ENCODE measurements around the gene GPRIN3. TPM values are rescaled to one million over a fixed set of nuclear protein-coding genes. Genes with fewer than 3 reads are reported as not detected.

GPRIN3 gene
- total RNA-seq, 1 donor from 2014 or later, result 6.1 TPM

DNA sequence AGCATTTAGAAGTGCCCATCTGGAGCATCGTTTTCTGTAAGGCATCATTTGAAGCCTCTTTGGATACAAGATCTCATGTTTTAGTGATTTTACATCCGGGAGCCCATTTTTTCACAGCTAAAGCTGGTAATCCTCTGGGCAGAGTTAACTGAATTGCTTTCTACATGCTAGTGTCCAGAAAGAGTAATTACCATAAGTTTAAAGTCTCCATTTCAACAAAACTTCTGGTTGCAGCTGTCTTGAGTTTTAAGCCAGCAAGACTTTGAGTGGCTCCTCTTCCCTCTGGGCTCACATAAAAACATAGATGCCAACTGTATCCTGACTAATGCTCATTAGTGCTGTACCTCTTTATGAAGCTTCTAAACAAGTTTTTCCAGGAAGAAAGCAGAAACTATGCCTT is 65.4 kb downstream of the GPRIN3 start:
- intact Hi-C loops (cut with DNase I), result no loop called here
- no peak overlapping the region for H3K27ac ChIP-seq
- H3K4me1 ChIP-seq, result peaks cover 6% of the 10 kb centered on the region
- H3K9me3 ChIP-seq, result no peaks in the 10 kb centered on the region
- no peak for DNase-seq (ENCODE audit: extremely low spot score in 2 of 2)
- TF ChIP-seq, protein P1, sequence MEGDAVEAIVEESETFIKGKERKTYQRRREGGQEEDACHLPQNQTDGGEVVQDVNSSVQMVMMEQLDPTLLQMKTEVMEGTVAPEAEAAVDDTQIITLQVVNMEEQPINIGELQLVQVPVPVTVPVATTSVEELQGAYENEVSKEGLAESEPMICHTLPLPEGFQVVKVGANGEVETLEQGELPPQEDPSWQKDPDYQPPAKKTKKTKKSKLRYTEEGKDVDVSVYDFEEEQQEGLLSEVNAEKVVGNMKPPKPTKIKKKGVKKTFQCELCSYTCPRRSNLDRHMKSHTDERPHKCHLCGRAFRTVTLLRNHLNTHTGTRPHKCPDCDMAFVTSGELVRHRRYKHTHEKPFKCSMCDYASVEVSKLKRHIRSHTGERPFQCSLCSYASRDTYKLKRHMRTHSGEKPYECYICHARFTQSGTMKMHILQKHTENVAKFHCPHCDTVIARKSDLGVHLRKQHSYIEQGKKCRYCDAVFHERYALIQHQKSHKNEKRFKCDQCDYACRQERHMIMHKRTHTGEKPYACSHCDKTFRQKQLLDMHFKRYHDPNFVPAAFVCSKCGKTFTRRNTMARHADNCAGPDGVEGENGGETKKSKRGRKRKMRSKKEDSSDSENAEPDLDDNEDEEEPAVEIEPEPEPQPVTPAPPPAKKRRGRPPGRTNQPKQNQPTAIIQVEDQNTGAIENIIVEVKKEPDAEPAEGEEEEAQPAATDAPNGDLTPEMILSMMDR (IDR thresholded peaks at IDR 0.05), result no peak
- TF ChIP-seq POLR2A (IDR thresholded peaks at IDR 0.05), result no peak
- TF ChIP-seq POLR2AphosphoS5 (IDR thresholded peaks at IDR 0.05; ENCODE audit: insufficient read depth in 1 of 2, low read depth in 1 of 2), result no peak
- H3K36me3 ChIP-seq, result no peaks in the 10 kb centered on the region
- no peak overlapping the region for H3K4me3 ChIP-seq
- H3K27me3 ChIP-seq, result no peaks in the 10 kb centered on the region

DNA sequence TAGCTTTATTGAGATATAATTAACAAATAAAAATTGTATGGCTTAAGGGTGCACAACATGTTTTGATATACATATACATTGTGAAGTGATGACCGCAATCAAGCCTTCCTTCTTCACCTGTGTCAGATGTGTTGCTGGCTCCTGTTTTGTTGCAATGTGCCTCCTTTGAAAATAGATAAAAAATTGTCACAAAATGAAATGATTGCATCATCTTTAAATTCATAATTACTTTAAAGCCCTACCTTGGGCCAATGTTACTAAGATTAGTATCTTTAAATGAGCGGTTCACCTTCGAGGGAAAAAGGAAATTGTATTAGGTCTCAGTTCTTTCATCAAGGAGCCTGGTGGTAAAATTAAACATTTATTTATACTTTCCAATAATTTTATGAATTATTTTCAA is 77.3 kb downstream of the GPRIN3 start:
- no peaks in the 10 kb centered on the region for H3K9me3 ChIP-seq
- no peaks in the 10 kb centered on the region for H3K36me3 ChIP-seq
- no peak overlapping the region for H3K27ac ChIP-seq
- no peaks in the 10 kb centered on the region for H3K27me3 ChIP-seq
- H3K4me1 ChIP-seq, result no peaks in the 10 kb centered on the region
- TF ChIP-seq POLR2AphosphoS5 (IDR thresholded peaks at IDR 0.05; ENCODE audit: insufficient read depth in 1 of 2, low read depth in 1 of 2), result no peak
- TF ChIP-seq, protein P1 (IDR thresholded peaks at IDR 0.05), result no peak
- DNase-seq (ENCODE audit: extremely low spot score in 2 of 2), result no peak
- intact Hi-C loops (cut with DNase I), result no loop called here
- H3K4me3 ChIP-seq, result no peak overlapping the region

DNA sequence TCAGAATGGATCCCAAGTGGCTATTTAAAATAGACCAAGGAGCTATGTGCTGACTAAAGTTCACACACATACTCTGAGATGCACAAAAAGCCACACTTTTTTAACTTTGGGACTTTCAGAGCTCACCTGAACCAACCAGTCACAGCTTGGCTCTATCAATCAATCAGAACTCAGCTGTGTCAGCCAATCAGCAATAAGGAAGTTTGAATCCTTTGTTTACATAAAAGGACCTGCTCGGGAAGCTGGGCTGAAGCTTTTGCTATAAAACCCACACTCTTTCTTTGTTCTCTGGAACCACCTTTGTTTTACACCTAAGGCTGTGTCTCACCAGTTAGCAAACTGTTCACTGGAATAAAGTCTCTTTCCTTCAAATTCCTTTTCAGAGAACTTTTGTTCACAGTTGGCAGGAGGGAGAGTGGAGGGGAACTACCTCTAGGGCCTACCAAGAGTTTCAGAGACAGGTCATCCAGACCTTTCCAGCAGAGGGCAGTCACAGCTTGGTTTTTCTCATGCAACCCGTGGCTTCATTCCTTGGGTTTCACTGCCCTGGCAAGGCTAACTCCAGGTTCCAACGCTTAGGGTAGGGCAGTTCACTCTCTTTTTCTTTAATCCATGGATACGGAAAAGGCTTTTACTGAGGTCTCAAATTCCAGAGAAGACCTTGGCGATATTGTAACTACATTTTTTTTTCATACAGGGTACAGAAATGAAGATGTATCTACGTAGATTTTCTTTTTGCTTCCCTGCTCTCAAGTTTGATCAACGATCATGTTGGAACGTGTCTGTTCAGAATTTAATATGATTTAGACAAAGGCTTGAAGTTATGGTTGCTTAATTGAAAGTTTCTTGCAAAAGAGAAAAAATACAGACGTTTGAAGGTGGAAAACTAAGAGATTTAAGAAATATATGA is 80.7 kb downstream of the GPRIN3 start:
- Histone ChIP-seq H3K9me3 (no peaks in the 10 kb centered on the region), H3K4me1 (no peaks in the 10 kb centered on the region), H3K4me3 (no peak overlapping the region), H3K36me3 (no peaks in the 10 kb centered on the region), H3K27me3 (no peaks in the 10 kb centered on the region), H3K27ac (no peak overlapping the region)
- intact Hi-C loops (cut with DNase I), result loop anchor here (10.0 kb wide), 1 partner anchor 208 kb away; no protein-coding TSS in a partner anchor
- TF ChIP-seq, protein P1 (IDR thresholded peaks at IDR 0.05), result peak; percentile 39 to 70 (median 45)
- no peak for TF ChIP-seq POLR2AphosphoS5 (IDR thresholded peaks at IDR 0.05; ENCODE audit: insufficient read depth in 1 of 2, low read depth in 1 of 2)
- no peak for TF ChIP-seq POLR2A (IDR thresholded peaks at IDR 0.05)
- no peak for DNase-seq (ENCODE audit: extremely low spot score in 2 of 2)

DNA sequence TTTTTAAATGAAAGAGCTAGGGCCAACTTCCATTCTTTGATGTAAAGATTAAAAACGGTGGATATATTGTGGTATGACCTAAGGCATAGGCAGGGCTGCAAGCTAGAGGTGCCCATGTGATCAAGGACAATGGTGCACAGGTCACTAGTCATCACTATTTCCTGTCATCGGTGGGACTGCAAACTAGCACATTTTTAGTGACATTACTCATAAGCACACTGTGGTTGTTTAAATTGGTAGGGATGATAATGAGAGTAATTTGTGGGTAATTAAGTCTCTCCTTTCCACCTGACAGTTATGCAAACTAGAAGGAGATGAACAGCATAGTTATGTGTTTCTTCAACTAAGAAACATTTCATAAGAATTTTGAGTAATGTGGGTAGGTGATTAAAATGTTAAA is 85.4 kb downstream of the GPRIN3 start:
- no peak overlapping the region for H3K27ac ChIP-seq
- H3K9me3 ChIP-seq, result no peaks in the 10 kb centered on the region
- H3K4me1 ChIP-seq, result no peaks in the 10 kb centered on the region
- intact Hi-C loops (cut with DNase I), result loop anchor here (10.0 kb wide), 1 partner anchor 213 kb away; no protein-coding TSS in a partner anchor
- H3K36me3 ChIP-seq, result no peaks in the 10 kb centered on the region
- H3K27me3 ChIP-seq, result no peaks in the 10 kb centered on the region
- no peak for DNase-seq (ENCODE audit: extremely low spot score in 2 of 2)
- no peak overlapping the region for H3K4me3 ChIP-seq
- TF ChIP-seq POLR2AphosphoS5 (IDR thresholded peaks at IDR 0.05; ENCODE audit: insufficient read depth in 1 of 2, low read depth in 1 of 2), result no peak

DNA sequence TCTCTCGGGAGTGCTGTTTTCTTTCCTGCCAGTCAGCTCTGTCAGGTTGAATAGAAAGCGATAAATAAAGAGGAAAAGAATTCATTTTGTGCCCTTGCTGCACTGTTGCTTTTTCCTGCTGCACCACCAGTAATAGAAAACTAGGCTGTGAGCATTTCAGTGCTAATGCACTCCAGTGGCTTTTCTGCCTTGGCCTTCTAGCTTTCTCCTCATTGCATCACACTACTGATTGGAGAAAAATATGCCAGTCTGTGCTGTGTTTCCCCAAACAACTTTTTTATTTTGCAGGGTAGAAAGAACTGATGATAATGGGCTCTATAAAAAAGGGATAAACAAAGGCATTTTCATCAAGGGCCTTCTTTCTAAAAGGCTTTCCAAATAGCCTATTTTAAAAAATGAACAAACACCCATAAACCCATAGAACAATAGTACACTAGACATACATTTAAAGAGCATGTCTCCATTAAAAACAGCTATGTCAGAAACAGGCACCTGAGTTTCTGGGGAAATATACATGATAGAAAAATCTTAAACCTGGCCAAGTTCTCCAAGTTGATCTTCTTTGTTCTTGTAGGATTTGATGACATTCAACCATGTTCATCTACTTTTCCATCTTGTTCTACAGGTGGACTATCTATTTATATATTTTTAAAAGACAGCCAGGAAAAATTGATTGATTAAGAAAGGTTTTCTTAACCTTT is 86.3 kb downstream of the GPRIN3 start:
- no peaks in the 10 kb centered on the region for H3K9me3 ChIP-seq
- intact Hi-C loops (cut with DNase I), result loop anchor here (10.0 kb wide), 1 partner anchor 213 kb away; no protein-coding TSS in a partner anchor
- no peak overlapping the region for H3K4me3 ChIP-seq
- TF ChIP-seq POLR2A (IDR thresholded peaks at IDR 0.05) (no peak), POLR2AphosphoS5 (IDR thresholded peaks at IDR 0.05; ENCODE audit: insufficient read depth in 1 of 2, low read depth in 1 of 2) (no peak)
- TF ChIP-seq, protein P1 (IDR thresholded peaks at IDR 0.05), result no peak
- no peaks in the 10 kb centered on the region for H3K27me3 ChIP-seq
- H3K4me1 ChIP-seq, result no peaks in the 10 kb centered on the region
- DNase-seq (ENCODE audit: extremely low spot score in 2 of 2), result no peak
- no peak overlapping the region for H3K27ac ChIP-seq
- H3K36me3 ChIP-seq, result no peaks in the 10 kb centered on the region

Measured in vagina (tissue), 2 donors.